ENCODE data around the gene EFCAB11. TPM values are rescaled to one million over a fixed set of nuclear protein-coding genes. Genes with fewer than 3 reads are reported as not detected.

EFCAB11 gene
- total and polyA plus RNA-seq, 2 of the 8 experiments (the other 6 are each of a cell fraction or from before 2014, with no cell fraction given), result 6.8 to 12.8 TPM

DNA sequence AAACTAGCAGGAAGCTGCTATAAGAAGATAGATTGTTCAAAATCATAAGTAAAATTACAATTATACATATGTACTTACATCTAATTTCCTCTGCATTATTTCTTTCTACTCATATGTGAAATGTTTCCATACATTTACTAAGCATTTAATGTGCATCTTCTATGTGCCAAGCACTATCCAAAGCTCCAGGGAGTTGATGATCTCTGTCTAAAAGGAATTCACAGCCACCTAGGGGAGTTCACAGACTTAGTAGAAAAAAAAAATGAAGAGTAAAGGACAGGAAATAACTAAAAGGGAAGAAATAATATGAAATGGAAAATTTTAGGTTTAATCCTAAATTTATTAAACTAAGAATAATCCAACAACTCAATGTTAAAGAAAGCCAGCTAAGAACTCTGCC lies 91.7 kb downstream of the EFCAB11 start:
- Histone ChIP-seq H3K9ac (replicated peaks in 1 of 4; ENCODE audit: extremely low read depth in 1 of 4, low read depth in 3 of 4, low read length in 3 of 4) (no peak overlapping the region), H3K27me3 (replicated peaks in 1 of 4; ENCODE audit: control insufficient read depth in 3 of 4, extremely low read depth in 1 of 4, insufficient read depth in 3 of 4, low read length in 3 of 4) (no peaks in the 10 kb centered on the region), H2BK5ac (ENCODE audit: low read depth, low read length) (no peak overlapping the region), H4K20me1 (replicated peaks in 1 of 2; ENCODE audit: control insufficient read depth in 1 of 2, insufficient read depth in 2 of 2, low read length in 2 of 2) (no peaks in the 10 kb centered on the region), H2AFZ (ENCODE audit: low read length) (no peak overlapping the region), H2BK15ac (ENCODE audit: low read length) (no peak overlapping the region), H3K4me1 (replicated peaks in 1 of 4; ENCODE audit: control insufficient read depth in 3 of 4, insufficient read depth in 4 of 4, low read length in 3 of 4) (no peaks in the 10 kb centered on the region), H3K79me2 (ENCODE audit: control insufficient read depth in 1 of 2, insufficient read depth in 2 of 2, low read length in 2 of 2) (no peaks in the 10 kb centered on the region), H2AK5ac (ENCODE audit: low read depth, low read length) (no peak overlapping the region), H2BK20ac (ENCODE audit: low read length) (no peak overlapping the region), H3K23ac (ENCODE audit: insufficient read length) (no peak overlapping the region), H2BK12ac (ENCODE audit: low read depth, low read length) (no peak overlapping the region), H3K14ac (ENCODE audit: insufficient read length) (no peak overlapping the region), H3K4me3 (ENCODE audit: extremely low read depth in 1 of 4, insufficient read depth in 2 of 4, low read depth in 3 of 4, low read length in 4 of 4) (no peak overlapping the region), H2BK120ac (replicated peaks; ENCODE audit: low read depth, low read length) (no peak overlapping the region), H3K23me2 (ENCODE audit: low read depth, low read length) (peaks cover 2% of the 10 kb centered on the region; the same call in 1 of the 2 replicates), H3K56ac (replicated peaks; ENCODE audit: insufficient read length, low read depth, low read length) (no peak overlapping the region), H3K18ac (ENCODE audit: extremely low read depth, low read length) (no peak overlapping the region), H4K91ac (replicated peaks; ENCODE audit: insufficient read length, low read length) (no peak overlapping the region), H3K79me1 (ENCODE audit: low read depth, low read length) (no peaks in the 10 kb centered on the region), H3K36me3 (ENCODE audit: control insufficient read depth in 2 of 4, insufficient read depth in 4 of 4, low read length in 3 of 4) (no peaks in the 10 kb centered on the region), H4K5ac (ENCODE audit: insufficient read length, low read depth, low read length) (no peak overlapping the region), H4K8ac (ENCODE audit: extremely low read depth, insufficient read depth, low read length) (no peak overlapping the region), H3K27ac (ENCODE audit: low read depth, low read length) (no peak overlapping the region), H3K4ac (replicated peaks; ENCODE audit: insufficient read length, low read depth, low read length) (no peak overlapping the region), H3K9me3 (ENCODE audit: insufficient read depth in 2 of 2, low read depth in 1 of 2, low read length in 1 of 2) (peaks cover 3 to 5% of the 10 kb centered on the region in 2 experiments; a peak in 3 of 4 replicates), H3K4me2 (ENCODE audit: insufficient read depth in 1 of 2, low read depth in 2 of 2, low read length in 2 of 2) (no peak overlapping the region)
- ChIA-PET POLR2A (ENCODE audit: partially characterized antibody) (no interaction called here), CTCF (ENCODE audit: partially characterized antibody) (interaction anchor here (0.8 to 1.2 kb wide), 2 partner anchors 52 to 83 kb away, joined by 3 read pairs; no protein-coding TSS in a partner anchor)
- no peak for TF ChIP-seq FOSL1 (IDR thresholded peaks at IDR 0.05; ENCODE audit: insufficient read depth, low read depth, low read length)
- TF ChIP-seq, protein P1, sequence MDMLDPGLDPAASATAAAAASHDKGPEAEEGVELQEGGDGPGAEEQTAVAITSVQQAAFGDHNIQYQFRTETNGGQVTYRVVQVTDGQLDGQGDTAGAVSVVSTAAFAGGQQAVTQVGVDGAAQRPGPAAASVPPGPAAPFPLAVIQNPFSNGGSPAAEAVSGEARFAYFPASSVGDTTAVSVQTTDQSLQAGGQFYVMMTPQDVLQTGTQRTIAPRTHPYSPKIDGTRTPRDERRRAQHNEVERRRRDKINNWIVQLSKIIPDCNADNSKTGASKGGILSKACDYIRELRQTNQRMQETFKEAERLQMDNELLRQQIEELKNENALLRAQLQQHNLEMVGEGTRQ (IDR thresholded peaks at IDR 0.05; ENCODE audit: low read length), result no peak
- FAIRE-seq (no peak), DNase-seq (ENCODE audit: low read depth in 1 of 2, low spot score in 2 of 2) (no peak)
